Liver (tissue), 9 donors: ENCODE measurements around the gene SCUBE1. TPM values are rescaled to one million over a fixed set of nuclear protein-coding genes. Genes with fewer than 3 reads are reported as not detected.

Experiments
- DNase-seq: peaks from one replicate; pipeline ENCODE4 v3.0.0-alpha.2; 2017; ENCODE audit warnings: low spot score
- H3K27ac ChIP-seq, 2 donors: one replicate each; pipeline ENCODE4 v1.7.0; 2013; ENCODE audit warnings: inconsistent platforms in 2 of 2, low read length in 2 of 2, control low read depth in 1 of 2, low read depth in 1 of 2, mild to moderate bottlenecking in 1 of 2
- H3K27me3 ChIP-seq, 4 donors: one replicate each; pipeline versions ENCODE4 v1.6.1 to v1.7.0; 2013; ENCODE audit warnings: low read length in 3 of 4, inconsistent platforms in 1 of 4, mild to moderate bottlenecking in 1 of 4, moderate library complexity in 1 of 4; ENCODE audit not compliant: control insufficient read depth in 4 of 4, insufficient read depth in 4 of 4
- H3K36me3 ChIP-seq, 4 donors: one replicate each; pipeline versions ENCODE4 v1.6.1 to v1.7.0; 2013; ENCODE audit warnings: low read length in 3 of 4, mild to moderate bottlenecking in 3 of 4, low read depth in 1 of 4, moderate library complexity in 1 of 4; ENCODE audit not compliant: control insufficient read depth in 4 of 4, insufficient read depth in 3 of 4
- H3K4me1 ChIP-seq, 4 donors: one replicate each; pipeline versions ENCODE4 v1.6.1 to v1.7.0; 2013; ENCODE audit warnings: low read length in 3 of 4, mild to moderate bottlenecking in 3 of 4, moderate library complexity in 1 of 4; ENCODE audit not compliant: control insufficient read depth in 4 of 4, insufficient read depth in 4 of 4
- H3K4me3 ChIP-seq, 3 donors: one replicate each; pipeline versions ENCODE4 v1.6.1 to v1.7.0; 2013; ENCODE audit warnings: low read length in 3 of 3, control low read depth in 1 of 3, low read depth in 1 of 3, mild to moderate bottlenecking in 1 of 3
- H3K9ac ChIP-seq, 2 donors: one replicate each; pipeline ENCODE4 v1.7.0; 2013; ENCODE audit warnings: low read length in 2 of 2, mild to moderate bottlenecking in 2 of 2, moderate library complexity in 2 of 2, control low read depth in 1 of 2, low read depth in 1 of 2
- H3K9me3 ChIP-seq, 4 donors: one replicate each; pipeline versions ENCODE4 v1.6.1 to v1.7.0; 2013; ENCODE audit warnings: low read length in 3 of 4; ENCODE audit not compliant: control insufficient read depth in 4 of 4
- CTCF ChIP-seq: fragments of 150-350 bp; IDR thresholded peaks from 2 replicates; pipeline ENCODE4 v1.5.1; 2017; ENCODE audit warnings: improper control_type of control experiment, low read depth, low read length; ENCODE audit not compliant: missing input control
- EGR1 ChIP-seq, 2 donors: IDR thresholded peaks; 2 replicates each; pipeline ENCODE4 v1.6.1; 2016 to 2018; ENCODE audit warnings: antibody characterized with exemption in 2 of 2, low read depth in 2 of 2
- FOXA1 ChIP-seq: IDR thresholded peaks from 2 replicates; pipeline ENCODE4 v1.6.1; 2016; ENCODE audit warnings: antibody characterized with exemption
- FOXA2 ChIP-seq: IDR thresholded peaks from 2 replicates; pipeline ENCODE4 v1.6.1; 2016; ENCODE audit warnings: antibody characterized with exemption
- GABPA ChIP-seq, 2 donors: IDR thresholded peaks in 1 of 2; conservative IDR thresholded peaks in 1 of 2; 2 replicates each; pipeline ENCODE4 v1.6.1; 2016; ENCODE audit warnings: antibody characterized with exemption in 2 of 2, mild to moderate bottlenecking in 1 of 2, moderate library complexity in 1 of 2
- HNF4A ChIP-seq, 2 donors: conservative IDR thresholded peaks; 2 replicates each; pipeline ENCODE4 v1.6.1; 2016; ENCODE audit warnings: antibody characterized with exemption in 2 of 2, mild to moderate bottlenecking in 2 of 2
- HNF4G ChIP-seq: IDR thresholded peaks from 2 replicates; pipeline ENCODE4 v1.6.1; 2016; ENCODE audit warnings: antibody characterized with exemption
- JUND ChIP-seq, 2 donors: IDR thresholded peaks; 2 replicates each; pipeline ENCODE4 v1.6.1; 2016; ENCODE audit warnings: antibody characterized with exemption in 2 of 2
- NR2F2 ChIP-seq: IDR thresholded peaks from 2 replicates; pipeline ENCODE4 v1.6.1; 2016; ENCODE audit warnings: antibody characterized with exemption
- RAD21 ChIP-seq, 2 donors: IDR thresholded peaks; 2 replicates each; pipeline ENCODE4 v1.6.1; 2016; ENCODE audit warnings: antibody characterized with exemption in 2 of 2, mild to moderate bottlenecking in 2 of 2
- REST ChIP-seq: IDR thresholded peaks from 2 replicates; pipeline ENCODE4 v1.6.1; 2016; ENCODE audit warnings: antibody characterized with exemption, mild to moderate bottlenecking
- RXRA ChIP-seq, 2 donors: IDR thresholded peaks; 2 replicates each; pipeline ENCODE4 v1.6.1; 2017 to 2018; ENCODE audit warnings: antibody characterized with exemption in 2 of 2, mild to moderate bottlenecking in 1 of 2
- SP1 ChIP-seq: IDR thresholded peaks from 2 replicates; pipeline ENCODE4 v1.6.1; 2018; ENCODE audit warnings: antibody characterized with exemption, mild to moderate bottlenecking
- TAF1 ChIP-seq: conservative IDR thresholded peaks from 2 replicates; pipeline ENCODE4 v1.6.1; 2016; ENCODE audit warnings: antibody characterized with exemption, mild to moderate bottlenecking
- YY1 ChIP-seq: IDR thresholded peaks from 2 replicates; pipeline ENCODE4 v1.6.1; 2016; ENCODE audit warnings: antibody characterized with exemption, mild to moderate bottlenecking
- WGBS: extraction: QIAGEN DNeasy Blood & Tissue Kit; methylation state at CpG from one replicate; pipeline ENCODE4 v1.1.7; 2013; 5-methylcytosine and 5-hydroxymethylcytosine counted together
- polyA plus RNA-seq, 2 donors: library from polyadenylated mRNA; stranded (reverse) in 1 of 2; unstranded in 1 of 2; fragments of 200-250 nt in 1 of 2; fragments of >200 nt in 1 of 2; fragmentation: Nextera tagmentation in 1 of 2; extraction: Ambion mirVana in 1 of 2; gene quantifications; one replicate each; pipeline versions ENCODE4 v1.2.1 to v1.2.3, GENCODE V29; 2013 to 2015
- total RNA-seq, 2 donors: library from RNA; depleted of rRNA; stranded (reverse); fragments of >200 nt; gene quantifications; one replicate each; pipeline ENCODE4 v1.2.3, GENCODE V29; 2014
- TF ChIP-seq, protein P1 (sequence below): IDR thresholded peaks from 2 replicates; pipeline ENCODE4 v1.6.1; 2016; ENCODE audit warnings: antibody characterized with exemption
- TF ChIP-seq, protein P2 (sequence below): IDR thresholded peaks from 2 replicates; pipeline ENCODE4 v1.6.1; 2016; ENCODE audit warnings: antibody characterized with exemption
- TF ChIP-seq, protein P3 (sequence below): IDR thresholded peaks from 2 replicates; pipeline ENCODE4 v1.6.1; 2016; ENCODE audit warnings: antibody characterized with exemption
- donor health status: healthy.
- donor health status: healthy.
- donor health status: healthy.
- donor health status: healthy.
- donor health status: healthy.

The SCUBE1 gene
- total and polyA plus RNA-seq, 4 donors: 0.07 to 0.46 (median 0.08) TPM; not detected in 1

DNA sequence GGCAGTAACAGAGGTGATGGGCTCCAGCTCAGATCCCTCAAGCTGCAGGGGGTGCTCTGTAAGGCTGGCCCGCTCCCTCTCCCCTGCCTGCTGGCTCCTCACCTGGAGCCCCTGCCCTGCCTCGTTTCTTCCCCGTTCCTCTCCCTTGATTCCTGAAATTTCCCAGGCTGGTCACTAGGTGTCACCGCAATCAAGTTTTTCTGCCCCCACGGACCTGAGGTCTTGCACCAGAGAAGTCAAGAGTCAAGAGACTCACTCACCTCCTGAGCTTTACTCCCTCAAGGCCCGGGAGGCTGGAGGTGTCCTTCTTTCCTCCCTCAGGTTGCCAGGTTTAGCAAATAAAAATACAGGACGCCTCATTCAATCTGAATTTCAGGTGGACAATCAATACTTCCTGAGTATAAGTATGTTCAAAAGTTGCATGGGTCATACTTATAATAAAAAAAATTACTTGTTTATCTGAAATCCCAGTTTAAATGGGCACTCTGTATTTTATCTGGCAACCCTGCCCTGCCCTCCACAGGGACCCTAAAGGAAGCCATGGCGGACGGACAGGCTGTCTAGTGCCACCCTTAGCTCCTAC is 69.2 kb downstream of the SCUBE1 start:
- H3K27me3 ChIP-seq: no peaks in the 10 kb centered on the region
- H3K4me1 ChIP-seq: peaks cover 0 to 13% (median 6%) of the 10 kb centered on the region in 4 donors
- no peak overlapping the region for H3K4me3 ChIP-seq
- 25% methylated on average over 9 of the region's 9 CpGs for WGBS
- no peaks in the 10 kb centered on the region for H3K36me3 ChIP-seq
- no peak overlapping the region for H3K27ac ChIP-seq
- no peak overlapping the region for H3K9ac ChIP-seq
- peak; percentile 43 for DNase-seq
- TF ChIP-seq HNF4A (conservative IDR thresholded peaks at IDR 0.05) (peak; percentile 24 to 68), REST (no peak), RAD21 (IDR thresholded peaks at IDR 0.05) (peak; percentile 92 to 93), FOXA2 (no peak), NR2F2 (peak; percentile 14), RXRA (IDR thresholded peaks at IDR 0.05) (peak in 1 of 2 donors; percentile 20), GABPA (IDR thresholded peaks at IDR 0.05 in 1 of 2, conservative IDR thresholded peaks at IDR 0.05 in 1 of 2) (no peak), JUND (IDR thresholded peaks at IDR 0.05) (no peak), EGR1 (IDR thresholded peaks at IDR 0.05; ENCODE audit: low read depth in 2 of 2) (no peak), HNF4G (no peak), TAF1 (no peak), CTCF (peak; percentile 82), SP1 (no peak), FOXA1 (no peak), YY1 (no peak)
- TF ChIP-seq, protein P1, sequence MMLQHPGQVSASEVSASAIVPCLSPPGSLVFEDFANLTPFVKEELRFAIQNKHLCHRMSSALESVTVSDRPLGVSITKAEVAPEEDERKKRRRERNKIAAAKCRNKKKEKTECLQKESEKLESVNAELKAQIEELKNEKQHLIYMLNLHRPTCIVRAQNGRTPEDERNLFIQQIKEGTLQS: no peak
- TF ChIP-seq, protein P2, sequence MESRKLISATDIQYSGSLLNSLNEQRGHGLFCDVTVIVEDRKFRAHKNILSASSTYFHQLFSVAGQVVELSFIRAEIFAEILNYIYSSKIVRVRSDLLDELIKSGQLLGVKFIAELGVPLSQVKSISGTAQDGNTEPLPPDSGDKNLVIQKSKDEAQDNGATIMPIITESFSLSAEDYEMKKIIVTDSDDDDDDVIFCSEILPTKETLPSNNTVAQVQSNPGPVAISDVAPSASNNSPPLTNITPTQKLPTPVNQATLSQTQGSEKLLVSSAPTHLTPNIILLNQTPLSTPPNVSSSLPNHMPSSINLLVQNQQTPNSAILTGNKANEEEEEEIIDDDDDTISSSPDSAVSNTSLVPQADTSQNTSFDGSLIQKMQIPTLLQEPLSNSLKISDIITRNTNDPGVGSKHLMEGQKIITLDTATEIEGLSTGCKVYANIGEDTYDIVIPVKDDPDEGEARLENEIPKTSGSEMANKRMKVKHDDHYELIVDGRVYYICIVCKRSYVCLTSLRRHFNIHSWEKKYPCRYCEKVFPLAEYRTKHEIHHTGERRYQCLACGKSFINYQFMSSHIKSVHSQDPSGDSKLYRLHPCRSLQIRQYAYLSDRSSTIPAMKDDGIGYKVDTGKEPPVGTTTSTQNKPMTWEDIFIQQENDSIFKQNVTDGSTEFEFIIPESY: no peak
- TF ChIP-seq, protein P3, sequence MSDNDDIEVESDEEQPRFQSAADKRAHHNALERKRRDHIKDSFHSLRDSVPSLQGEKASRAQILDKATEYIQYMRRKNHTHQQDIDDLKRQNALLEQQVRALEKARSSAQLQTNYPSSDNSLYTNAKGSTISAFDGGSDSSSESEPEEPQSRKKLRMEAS: no peak
- no peaks in the 10 kb centered on the region for H3K9me3 ChIP-seq
